Right lobe of liver (tissue), 6 donors: ENCODE measurements around the gene FBXL12. TPM values are rescaled to one million over a fixed set of nuclear protein-coding genes. Genes with fewer than 3 reads are reported as not detected.
"Not testable (repeated sequence)": the region's sequence is repeated elsewhere in the genome, so short reads cannot be mapped to it uniquely, and the experiment has no call there.

Source experiments
- ATAC-seq, 4 donors: fragments of 200-7000 bp; cut with Tn5 transposase; one replicate each; pipeline ENCODE4 v1.9.1; 2020; ENCODE audit warnings: mild to moderate bottlenecking in 4 of 4, moderate library complexity in 4 of 4
- DNase-seq, 3 donors: peaks; one replicate each; pipeline ENCODE4 v3.0.0-alpha.2; 2020
- H3K27ac ChIP-seq, 3 donors: fragments of 200-600 bp; one replicate each; pipeline ENCODE4 v1.8.0; 2022
- H3K27me3 ChIP-seq, 2 donors: fragments of 200-600 bp; one replicate each; pipeline ENCODE4 v1.8.0; 2022
- H3K36me3 ChIP-seq, 4 donors: fragments of 200-600 bp; sonication (generic) in 1 of 4; one replicate each; pipeline versions ENCODE4 v1.5.1 to v1.8.0; 2017 to 2022; ENCODE audit warnings: control low read depth in 1 of 4
- H3K4me1 ChIP-seq, 4 donors: fragments of 200-600 bp; sonication (generic) in 1 of 4; one replicate each; pipeline versions ENCODE4 v1.5.1 to v1.8.0; 2017 to 2022; ENCODE audit warnings: control low read depth in 1 of 4
- H3K4me3 ChIP-seq, 3 donors: fragments of 200-600 bp; one replicate each; pipeline ENCODE4 v1.8.0; 2022
- H3K9me3 ChIP-seq, 4 donors: fragments of 200-600 bp; sonication (generic) in 1 of 4; one replicate each; pipeline versions ENCODE4 v1.5.1 to v1.8.0; 2017 to 2022; ENCODE audit warnings: control low read depth in 1 of 4
- CTCF ChIP-seq, 4 donors: fragments of 200-600 bp in 3 of 4; fragments of 450-650 bp in 1 of 4; IDR thresholded peaks; one replicate each; pipeline versions ENCODE4 v1.5.1 to v1.8.0; 2016 to 2022; ENCODE audit warnings: antibody characterized with exemption in 4 of 4, mild to moderate bottlenecking in 2 of 4
- POLR2A ChIP-seq: fragments of 450-650 bp; IDR thresholded peaks from one replicate; pipeline ENCODE4 v1.6.1; 2017; ENCODE audit warnings: antibody characterized with exemption, mild to moderate bottlenecking
- WGBS: methylation state at CpG from one replicate; pipeline ENCODE4 v1.1.6; 2018; ENCODE audit warnings: low coverage, low lambda C conversion rate; ENCODE audit not compliant: insufficient coverage; ENCODE audit errors: missing lambda C conversion rate; 5-methylcytosine and 5-hydroxymethylcytosine counted together
- intact Hi-C, 2 donors: fragments of 100-400 bp; cut with DNase I; formaldehyde crosslinking; loops; one replicate each; pipeline versions ENCODE4 v1.11.2 to v1.14.1; 2022
- total RNA-seq, 6 experiments: library from RNA; depleted of rRNA in 2 of 6; stranded (reverse); fragments of >200 nt in 2 of 6; fragmentation: NEBNext Ultra II Directional in 3 of 6; extraction: Animal tissue kit (Norgen Biotek cat#: 25700) in 3 of 6; gene quantifications; one replicate each; pipeline versions ENCODE4 v1.1.0 to v1.2.4, GENCODE V29; 2016 to 2023
- donor health status: DM: no; HTN: yes; CAD: no.
- donor health status: DM: no; HTN: no; CAD: no.
- donor health status: DM: no; HTN: no; CAD: no.
- donor health status: DM: no; HTN: yes; CAD: no.
- donor health status: DM: no; HTN: yes; CAD: no.

FBXL12 gene
- total RNA-seq, 6 experiments from 2014 or later: 9.8 to 18.4 (median 10.9) TPM

- ATAC-seq (peak; percentile 75 to 85 (median 81)), DNase-seq (peak; percentile 97 to 98 (median 98))
- H3K9me3 ChIP-seq: no peaks in the 10 kb centered on the region
- H3K27ac ChIP-seq: peak overlapping the region in 2 of 3 donors; percentile 23 to 40
- H3K4me3 ChIP-seq: peak overlapping the region; percentile 29 to 48 (median 41)
- no peaks in the 10 kb centered on the region for H3K36me3 ChIP-seq
- 1% methylated on average over 49 of the region's 50 CpGs for WGBS
- TF ChIP-seq POLR2A (no peak), CTCF (IDR thresholded peaks at IDR 0.05) (no peak)
- H3K27me3 ChIP-seq: no peaks in the 10 kb centered on the region
- intact Hi-C loops: no loop called here
- H3K4me1 ChIP-seq: peaks cover 0 to 4% (median 0%) of the 10 kb centered on the region in 4 donors
Observed at GRCh38 chr19:9791552-9792205, 27.2 kb downstream of the FBXL12 start.

- H3K4me3 ChIP-seq: peak overlapping the region in 1 of 3 donors; percentile 39
- DNase-seq, H3K36me3 ChIP-seq, H3K27ac ChIP-seq, ATAC-seq, H3K4me1 ChIP-seq, intact Hi-C loops, H3K27me3 ChIP-seq, H3K9me3 ChIP-seq: not testable (repeated sequence)
- 73% methylated on average over 2 of the region's 6 CpGs for WGBS
Observed at GRCh38 chr19:9791073-9791367, 27.9 kb downstream of the FBXL12 start.

GRCh38 chr19:9789579-9789978 is 29.3 kb downstream of the FBXL12 start:
- intact Hi-C loops: loop anchor here (5.0 kb wide), 2 partner anchors 162 to 167 kb away; partner anchors contain the start of gene ZNF561 (in 1 of the 2)
- H3K36me3 ChIP-seq, H3K4me3 ChIP-seq, DNase-seq, H3K27me3 ChIP-seq, H3K27ac ChIP-seq, H3K9me3 ChIP-seq, ATAC-seq, H3K4me1 ChIP-seq: not testable (repeated sequence)
- WGBS: 29% methylated on average over 5 of the region's 5 CpGs

GRCh38 chr19:9789066-9789465 is 29.8 kb downstream of the FBXL12 start:
- no peak overlapping the region for H3K4me3 ChIP-seq
- ATAC-seq (no peak), DNase-seq (peak in 1 of 3 donors; percentile 51)
- intact Hi-C loops: loop anchor here (5.0 kb wide), 2 partner anchors 162 to 167 kb away; partner anchors contain the start of gene ZNF561 (in 1 of the 2)
- H3K36me3 ChIP-seq: no peaks in the 10 kb centered on the region
- peaks cover 0 to 14% (median 2%) of the 10 kb centered on the region in 4 donors for H3K4me1 ChIP-seq
- 73% methylated on average over 9 of the region's 11 CpGs for WGBS
- TF ChIP-seq POLR2A (no peak), CTCF (IDR thresholded peaks at IDR 0.05) (no peak)
- no peaks in the 10 kb centered on the region for H3K27me3 ChIP-seq
- H3K27ac ChIP-seq: no peak overlapping the region
- H3K9me3 ChIP-seq: no peaks in the 10 kb centered on the region

- H3K4me1 ChIP-seq: peaks cover 0 to 16% (median 2%) of the 10 kb centered on the region in 4 donors
- not testable (repeated sequence) for DNase-seq, H3K4me3 ChIP-seq, ATAC-seq, H3K36me3 ChIP-seq, H3K27me3 ChIP-seq, H3K27ac ChIP-seq, H3K9me3 ChIP-seq
- WGBS: 79% methylated on average over 9 of the region's 13 CpGs
- intact Hi-C loops: loop anchor here (5.0 kb wide), 2 partner anchors 161 to 166 kb away; partner anchors contain the start of gene ZNF561 (in 1 of the 2)
Observed at GRCh38 chr19:9788604-9789003, 30.3 kb downstream of the FBXL12 start.

- no peak for DNase-seq
- TF ChIP-seq CTCF (IDR thresholded peaks at IDR 0.05) (no peak), POLR2A (no peak)
- Histone ChIP-seq H3K4me1 (peaks cover 0 to 16% (median 2%) of the 10 kb centered on the region in 4 donors), H3K9me3 (no peaks in the 10 kb centered on the region), H3K27me3 (no peaks in the 10 kb centered on the region), H3K4me3 (no peak overlapping the region), H3K36me3 (no peaks in the 10 kb centered on the region), H3K27ac (peak overlapping the region in 1 of 3 donors; percentile 90)
- intact Hi-C loops: loop anchor here (5.0 kb wide), 2 partner anchors 160 to 165 kb away; partner anchors contain the start of gene ZNF561 (in 1 of the 2)
- WGBS: 93% methylated on average over 4 of the region's 8 CpGs
- ATAC-seq: no peak
Observed at GRCh38 chr19:9786819-9787218, 32.1 kb downstream of the FBXL12 start.
